C1 segment of cervical spinal cord (tissue), 14 donors: ENCODE results near the gene SLC45A1.

ENCODE experiments used
- DNase-seq, 14 donors: peaks; one replicate each; lab custom pipeline; 2025; lab: John Stamatoyannopoulos, UW

Gene SLC45A1

GRCh38 chr1:8384577-8384976 is 66.7 kb downstream of the SLC45A1 start:
- peak in 1 of 14 donors; percentile 27 for DNase-seq

DNA sequence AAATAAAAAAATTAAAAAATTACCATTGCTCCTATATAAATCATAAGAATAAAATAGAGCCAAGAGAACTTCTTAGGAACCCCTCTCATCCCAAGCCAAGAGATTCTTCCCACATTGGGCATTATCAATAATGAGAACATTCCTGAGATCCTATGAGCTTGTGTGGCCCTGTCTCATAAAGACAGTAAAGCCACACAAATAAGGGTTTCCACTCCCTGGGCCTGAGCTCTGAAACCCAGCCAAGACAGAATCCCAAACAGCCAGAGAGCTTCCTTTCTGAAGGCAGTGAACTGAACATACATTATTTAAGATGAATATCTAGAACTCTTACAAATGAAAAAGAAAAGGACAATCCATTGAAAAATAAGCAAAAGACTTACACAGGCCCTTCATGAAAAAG is 68.3 kb downstream of the SLC45A1 start:
- no peak for DNase-seq

DNA sequence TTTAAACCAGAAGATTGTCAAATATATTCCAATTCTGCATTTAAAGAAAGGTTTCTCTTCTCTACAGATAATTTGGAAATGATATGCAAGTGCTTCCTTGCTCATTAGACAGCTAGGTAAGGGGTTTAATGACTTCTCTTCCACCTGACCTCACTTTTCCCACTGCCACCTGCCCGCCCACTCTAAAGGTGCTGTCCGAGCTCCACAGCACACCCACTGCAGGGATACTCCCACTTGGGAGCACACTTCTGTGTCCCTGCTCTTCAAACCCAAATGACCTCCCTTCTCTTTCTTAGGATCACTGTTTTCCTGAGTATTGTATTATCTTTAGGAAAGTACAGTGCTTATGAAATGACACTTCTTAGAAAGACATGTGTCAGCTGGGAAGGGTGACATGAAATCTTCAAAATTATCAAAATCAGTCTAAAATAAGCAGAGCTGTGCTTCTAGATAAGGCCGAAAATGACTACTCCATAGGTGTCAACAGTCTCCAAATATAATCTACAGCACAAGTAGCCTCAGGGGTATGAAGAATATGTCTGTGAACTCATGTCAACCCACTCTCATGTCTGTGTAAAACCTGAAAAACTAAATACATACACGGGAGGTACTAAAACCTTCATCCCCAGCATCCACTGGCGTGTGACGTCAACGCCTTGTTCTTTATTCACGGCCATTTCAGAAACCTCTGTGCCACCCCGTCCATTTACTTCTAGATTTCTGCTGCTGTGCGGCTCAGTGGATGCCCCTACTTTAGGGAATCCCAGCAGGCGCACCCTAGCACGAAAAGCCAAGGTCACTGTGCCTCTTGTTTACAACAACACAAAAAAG is 71.0 kb downstream of the SLC45A1 start:
- no peak for DNase-seq

- no peak for DNase-seq
These were observed 72.1 kb downstream of the SLC45A1 start for GRCh38 chr1:8389958-8390535.

GRCh38 chr1:8390707-8391106 is 72.8 kb downstream of the SLC45A1 start:
- no peak for DNase-seq

DNA sequence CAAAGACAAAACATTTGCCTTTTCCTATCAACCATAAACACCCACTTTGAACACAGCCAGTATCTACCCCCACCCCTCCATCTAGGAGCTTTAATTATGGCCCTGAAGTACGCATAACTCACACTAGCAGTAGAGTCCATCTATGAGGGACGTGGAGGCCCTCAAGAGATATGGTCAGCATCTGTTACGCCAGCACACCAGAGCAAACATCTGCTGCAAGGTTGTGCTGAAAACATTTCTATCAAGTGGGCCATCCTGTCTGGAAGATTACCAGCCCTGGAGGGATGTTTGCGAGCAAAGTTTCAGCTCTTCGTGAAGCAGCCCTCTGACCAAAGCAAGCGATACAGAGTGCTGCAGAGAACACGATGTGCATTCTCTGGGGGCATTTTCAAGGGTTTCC is 74.6 kb downstream of the SLC45A1 start:
- DNase-seq: no peak
